HEK293T (cell line): ENCODE measurements around the gene TNNI2.

Source experiments
- FOXA1 ChIP-seq: fragments of 450-650 bp; IDR thresholded peaks from 2 replicates; pipeline ENCODE4 v1.6.1; 2016; ENCODE audit warnings: mild to moderate bottlenecking
- NFRKB ChIP-seq: fragments of 450-650 bp; IDR thresholded peaks from 2 replicates; pipeline ENCODE4 v1.6.1; 2016; ENCODE audit warnings: mild to moderate bottlenecking, moderate library complexity

DNA sequence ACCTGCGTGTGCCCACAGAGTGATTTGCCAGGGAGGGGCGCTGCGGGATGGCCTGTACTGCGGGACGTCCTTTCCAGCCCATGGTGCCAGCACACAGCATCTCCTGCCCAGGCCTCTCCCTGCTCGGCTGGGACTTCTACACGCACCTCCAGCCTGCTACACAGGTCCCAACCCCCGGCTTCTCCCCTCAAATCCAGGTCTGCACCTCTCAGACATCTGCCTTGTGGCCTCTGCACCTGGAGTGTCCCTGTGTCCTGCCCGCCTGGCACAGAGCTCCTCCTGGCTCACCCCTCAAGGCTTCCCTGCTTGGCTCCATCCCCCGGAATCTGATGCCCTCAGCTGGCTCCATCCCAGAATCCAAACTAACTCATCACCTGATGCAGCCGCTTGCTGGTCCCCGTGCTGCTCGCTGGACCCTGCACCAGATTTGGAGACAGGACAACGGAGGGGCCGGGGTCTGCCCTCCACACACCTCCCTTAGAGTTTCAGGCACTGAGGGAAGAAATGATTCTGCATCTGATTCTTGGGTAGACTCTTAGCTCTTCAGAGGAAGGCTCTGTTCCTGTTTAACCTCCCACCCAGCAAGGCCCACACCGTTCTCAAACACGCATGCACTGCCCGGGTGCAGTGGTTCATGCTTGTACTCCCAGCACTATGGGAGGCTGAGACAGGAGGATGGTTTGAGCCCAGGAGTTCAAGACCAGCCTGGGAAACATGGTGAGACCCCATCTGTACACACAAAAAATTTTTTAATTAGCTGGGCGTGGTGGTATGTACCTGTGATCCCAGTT, 10.1 kb downstream of the TNNI2 start:
- TF ChIP-seq FOXA1 (no peak), NFRKB (no peak)
